Neuronal stem cell (in vitro differentiated cells): ENCODE data around the gene UBA52.
A peak's percentile ranks its signal among the peaks of the same experiment; 100 is the strongest.

Experiments used
- DNase-seq: peaks from one replicate; pipeline ENCODE4 v3.0.0-alpha.2; 2013; ENCODE audit warnings: low spot score
- H2AFZ ChIP-seq: one replicate; pipeline ENCODE4 v1.6.1; 2013; ENCODE audit warnings: mild to moderate bottlenecking, low read length, inconsistent platforms
- H2AK5ac ChIP-seq: 2 replicates; pipeline ENCODE4 v1.6.1; 2013; ENCODE audit warnings: low read depth, mild to moderate bottlenecking, inconsistent platforms, low read length, moderate library complexity, mixed read lengths
- H2BK120ac ChIP-seq: 2 replicates; pipeline ENCODE4 v1.6.1; 2013; ENCODE audit warnings: low read depth, mild to moderate bottlenecking, inconsistent platforms, low read length, moderate library complexity, mixed read lengths
- H2BK12ac ChIP-seq: one replicate; pipeline ENCODE4 v1.6.1; 2013; ENCODE audit warnings: low read length, inconsistent platforms
- H2BK15ac ChIP-seq: 2 replicates; pipeline ENCODE4 v1.6.1; 2013; ENCODE audit warnings: mild to moderate bottlenecking, low read length, inconsistent platforms, mixed read lengths
- H2BK5ac ChIP-seq: one replicate; pipeline ENCODE4 v1.6.1; 2013; ENCODE audit warnings: inconsistent platforms, mild to moderate bottlenecking, low read length, moderate library complexity
- H3K14ac ChIP-seq: one replicate; pipeline ENCODE4 v1.6.1; 2013; ENCODE audit warnings: low read length, inconsistent platforms
- H3K18ac ChIP-seq: 2 replicates; pipeline ENCODE4 v1.6.1; 2013; ENCODE audit warnings: low read length, inconsistent platforms
- H3K23ac ChIP-seq: 2 replicates; pipeline ENCODE4 v1.6.1; 2013; ENCODE audit warnings: low read depth, mild to moderate bottlenecking, mixed read lengths, low read length, inconsistent platforms; ENCODE audit not compliant: poor library complexity
- H3K27ac ChIP-seq: replicated peaks from 3 replicates; pipeline ENCODE4 v1.5.1; 2013; ENCODE audit warnings: low read length, inconsistent platforms
- H3K27me3 ChIP-seq, 3 experiments: 2 replicates each; pipeline ENCODE4 v1.6.1; 2013; ENCODE audit warnings: low read length in 3 of 3, mild to moderate bottlenecking in 2 of 3, inconsistent platforms in 1 of 3, low read depth in 1 of 3, mixed read lengths in 1 of 3, moderate library complexity in 1 of 3; ENCODE audit not compliant: control insufficient read depth in 3 of 3, insufficient read depth in 3 of 3
- H3K36me3 ChIP-seq, 2 donors: replicated peaks in 1 of 2; 2 replicates each; pipeline ENCODE4 v1.6.1; 2013; ENCODE audit warnings: low read length in 2 of 2; ENCODE audit not compliant: control insufficient read depth in 2 of 2, insufficient read depth in 2 of 2
- H3K4ac ChIP-seq: 2 replicates; pipeline ENCODE4 v1.6.1; 2013; ENCODE audit warnings: inconsistent platforms, mild to moderate bottlenecking, low read length, moderate library complexity
- H3K4me1 ChIP-seq, 2 donors: 1 replicate in 1 of 2; 2 replicates in 1 of 2; pipeline ENCODE4 v1.6.1; 2013; ENCODE audit warnings: low read length in 2 of 2, low read depth in 1 of 2; ENCODE audit not compliant: control insufficient read depth in 2 of 2, insufficient read depth in 1 of 2
- H3K4me2 ChIP-seq: one replicate; pipeline ENCODE4 v1.6.1; 2013; ENCODE audit warnings: mild to moderate bottlenecking, low read length, inconsistent platforms; ENCODE audit not compliant: insufficient read depth, poor library complexity, severe bottlenecking
- H3K4me3 ChIP-seq, 2 donors: 2 replicates each; pipeline ENCODE4 v1.5.1; 2013; ENCODE audit warnings: low read length in 2 of 2, mild to moderate bottlenecking in 2 of 2, inconsistent platforms in 1 of 2, moderate library complexity in 1 of 2
- H3K79me1 ChIP-seq: one replicate; pipeline ENCODE4 v1.6.1; 2013; ENCODE audit warnings: low read depth, mild to moderate bottlenecking, inconsistent platforms, low read length, moderate library complexity
- H3K9ac ChIP-seq: one replicate; pipeline ENCODE4 v1.6.1; 2013; ENCODE audit warnings: mild to moderate bottlenecking, low read depth, low read length, inconsistent platforms; ENCODE audit not compliant: poor library complexity
- H3K9me3 ChIP-seq, 2 donors: replicated peaks in 1 of 2; 2 replicates each; pipeline versions ENCODE3 to v1.6.1; 2013; ENCODE audit warnings: low read length in 2 of 2, mild to moderate bottlenecking in 2 of 2, inconsistent platforms in 1 of 2, low read depth in 1 of 2, mixed read lengths in 1 of 2, moderate library complexity in 1 of 2; ENCODE audit not compliant: control insufficient read depth in 2 of 2, insufficient read depth in 1 of 2
- H4K8ac ChIP-seq: one replicate; pipeline ENCODE4 v1.6.1; 2013; ENCODE audit warnings: low read depth, mild to moderate bottlenecking, inconsistent platforms, low read length, moderate library complexity
- H4K91ac ChIP-seq: one replicate; pipeline ENCODE4 v1.6.1; 2013; ENCODE audit warnings: low read length, low read depth, mild to moderate bottlenecking, inconsistent platforms; ENCODE audit not compliant: poor library complexity
- WGBS, 2 donors: extraction: QIAGEN DNeasy Blood & Tissue Kit; methylation state at CpG; one replicate each; pipeline ENCODE4 v1.1.7; 2013; ENCODE audit warnings: missing lambda C conversion rate in 2 of 2, mixed read lengths in 1 of 2; ENCODE audit not compliant: insufficient read length in 2 of 2, insufficient replicate concordance in 1 of 2; ENCODE audit errors: extremely low coverage in 2 of 2; 5-methylcytosine and 5-hydroxymethylcytosine counted together

UBA52 gene

GRCh38 chr19:18551631-18552030, 20.0 kb upstream of the UBA52 start:
- H3K4ac ChIP-seq = no peak overlapping the region
- H2BK12ac ChIP-seq = no peak overlapping the region
- H3K4me1 ChIP-seq = no peaks in the 10 kb centered on the region
- H2AK5ac ChIP-seq = no peak overlapping the region
- no peak overlapping the region for H4K91ac ChIP-seq
- no peak overlapping the region for H3K18ac ChIP-seq
- no peak overlapping the region for H4K8ac ChIP-seq
- no peak overlapping the region for H3K4me2 ChIP-seq
- no peak overlapping the region for H3K9ac ChIP-seq
- no peak overlapping the region for H3K23ac ChIP-seq
- H3K36me3 ChIP-seq = no peaks in the 10 kb centered on the region
- no peak overlapping the region for H2AFZ ChIP-seq
- DNase-seq = no peak
- no CpG with 5 or more reads among the region's 6 CpGs for WGBS, 2 donors
- no peak overlapping the region for H3K27ac ChIP-seq
- no peak overlapping the region for H3K4me3 ChIP-seq
- H2BK120ac ChIP-seq = no peak overlapping the region
- H3K9me3 ChIP-seq = no peaks in the 10 kb centered on the region
- no peak overlapping the region for H3K14ac ChIP-seq
- no peak overlapping the region for H2BK15ac ChIP-seq
- H3K79me1 ChIP-seq = no peaks in the 10 kb centered on the region
- H2BK5ac ChIP-seq = no peak overlapping the region
- no peaks in the 10 kb centered on the region for H3K27me3 ChIP-seq

- Histone ChIP-seq H3K9ac (peak within 1 kb of the TSS; percentile 95), H2BK12ac (no peak within 1 kb of the TSS), H2BK15ac (no peak within 1 kb of the TSS), H3K18ac (peak within 1 kb of the TSS; percentile 89), H2AFZ (peak within 1 kb of the TSS; percentile 88), H3K36me3 (peaks cover under 1 to 20% of the 10 kb centered on the region in 2 donors), H3K4ac (peak within 1 kb of the TSS; percentile 58), H3K27ac (no peak within 1 kb of the TSS), H3K27me3 (no peaks in the 10 kb centered on the region), H3K9me3 (no peaks in the 10 kb centered on the region), H3K14ac (peak within 1 kb of the TSS; percentile 39), H2BK120ac (no peak within 1 kb of the TSS), H2BK5ac (no peak within 1 kb of the TSS), H3K4me1 (no peaks in the 10 kb centered on the region), H3K23ac (peak within 1 kb of the TSS; percentile 92), H2AK5ac (peak within 1 kb of the TSS; percentile 66), H3K4me2 (peak within 1 kb of the TSS; percentile 89), H3K4me3 (peak within 1 kb of the TSS; percentile 70 to 83), H4K8ac (no peak within 1 kb of the TSS), H4K91ac (no peak within 1 kb of the TSS), H3K79me1 (peaks cover 5% of the 10 kb centered on the region)
- no CpG with 5 or more reads among the region's 58 CpGs for WGBS, 2 donors
- peak; percentile 83 for DNase-seq
Measured at GRCh38 chr19:18557411-18558201, 14.1 kb upstream of the UBA52 start, which contains the start of gene KXD1. KXD1 (plus strand) TSS chr19:18557870; CDS start chr19:18562057, 4,187 bp downstream.

GRCh38 chr19:18558202-18558555, 13.5 kb upstream of the UBA52 start:
- H3K4me1 ChIP-seq = no peaks in the 10 kb centered on the region
- H3K9ac ChIP-seq = peak overlapping the region; percentile 95
- H3K18ac ChIP-seq = peak overlapping the region; percentile 89
- peak overlapping the region; percentile 39 for H3K14ac ChIP-seq
- H3K4ac ChIP-seq = peak overlapping the region; percentile 58
- H3K4me3 ChIP-seq = peak overlapping the region; percentile 70 to 83
- peak overlapping the region; percentile 88 for H2AFZ ChIP-seq
- H2BK120ac ChIP-seq = no peak overlapping the region
- H3K36me3 ChIP-seq = peaks cover 3 to 25% of the 10 kb centered on the region in 2 donors
- WGBS, 2 donors = no CpG with 5 or more reads among the region's 11 CpGs
- no peak overlapping the region for H4K91ac ChIP-seq
- H3K9me3 ChIP-seq = no peaks in the 10 kb centered on the region
- H4K8ac ChIP-seq = no peak overlapping the region
- peak overlapping the region; percentile 66 for H2AK5ac ChIP-seq
- peaks cover 5% of the 10 kb centered on the region for H3K79me1 ChIP-seq
- no peaks in the 10 kb centered on the region for H3K27me3 ChIP-seq
- H3K27ac ChIP-seq = no peak overlapping the region
- no peak for DNase-seq
- peak overlapping the region; percentile 89 for H3K4me2 ChIP-seq
- peak overlapping the region; percentile 10 for H3K23ac ChIP-seq
- H2BK12ac ChIP-seq = no peak overlapping the region
- no peak overlapping the region for H2BK15ac ChIP-seq
- H2BK5ac ChIP-seq = no peak overlapping the region

- Histone ChIP-seq H3K4me1 (no peaks in the 10 kb centered on the region), H2BK5ac (no peak overlapping the region), H2BK120ac (no peak overlapping the region), H3K18ac (no peak overlapping the region), H2AFZ (no peak overlapping the region), H2BK15ac (no peak overlapping the region), H2BK12ac (no peak overlapping the region), H3K14ac (no peak overlapping the region), H3K79me1 (peaks cover 5% of the 10 kb centered on the region), H3K27ac (no peak overlapping the region), H3K9me3 (no peaks in the 10 kb centered on the region), H3K4ac (no peak overlapping the region), H3K23ac (no peak overlapping the region), H3K27me3 (no peaks in the 10 kb centered on the region), H4K91ac (no peak overlapping the region), H4K8ac (no peak overlapping the region), H3K9ac (no peak overlapping the region), H3K4me3 (peak overlapping the region in 1 of 2 donors; percentile 70), H3K36me3 (peaks cover 3 to 28% of the 10 kb centered on the region in 2 donors), H3K4me2 (peak overlapping the region; percentile 89), H2AK5ac (no peak overlapping the region)
- no CpG with 5 or more reads among the region's 3 CpGs for WGBS, 2 donors
- DNase-seq = no peak
Measured at GRCh38 chr19:18558604-18559003, 13.1 kb upstream of the UBA52 start.
